Activated CD8-positive, alpha-beta T cell treated with anti-CD3 and anti-CD28 coated beads for 36 hours (primary cell): ENCODE data around the gene ZNF562. TPM values are rescaled to one million over a fixed set of nuclear protein-coding genes. Genes with fewer than 3 reads are reported as not detected.
"Not testable (repeated sequence)": the region's sequence is repeated elsewhere in the genome, so short reads cannot be mapped to it uniquely, and the experiment has no call there.

Experiments used
- ATAC-seq: fragments of 200-7000 bp; cut with Tn5 transposase; one replicate; pipeline ENCODE4 v1.10.0; 2021; ENCODE audit warnings: mild to moderate bottlenecking, moderate library complexity
- CTCF ChIA-PET: fragments of 350-600 bp; sonication (Branson Sonifier 250); formaldehyde crosslinking; loops from one replicate; lab custom pipeline; 2021; ENCODE audit warnings: antibody characterized with exemption; lab: Charles Lee
- POLR2A ChIA-PET: fragments of 350-600 bp; sonication (Branson Sonifier 250); formaldehyde crosslinking; loops from one replicate; lab custom pipeline; 2021; ENCODE audit warnings: antibody characterized with exemption; lab: Charles Lee
- DNase-seq: peaks from one replicate; pipeline ENCODE4 v3.0.0-alpha.2; 2020
- H3K27ac Mint-ChIP-seq: one replicate; pipeline ENCODE4 v1.8.0; 2021; ENCODE audit warnings: mild to moderate bottlenecking, mixed read lengths
- H3K27me3 Mint-ChIP-seq: one replicate; pipeline ENCODE4 v1.8.0; 2021; ENCODE audit warnings: mixed read lengths
- H3K36me3 Mint-ChIP-seq: one replicate; pipeline ENCODE4 v1.8.0; 2021; ENCODE audit warnings: low read depth, mixed read lengths
- H3K4me1 Mint-ChIP-seq: one replicate; pipeline ENCODE4 v1.8.0; 2021; ENCODE audit warnings: low read depth, mixed read lengths
- H3K4me3 Mint-ChIP-seq: one replicate; pipeline ENCODE4 v1.8.0; 2021; ENCODE audit warnings: mild to moderate bottlenecking, moderate library complexity, mixed read lengths
- H3K9me3 Mint-ChIP-seq: one replicate; pipeline ENCODE4 v1.8.0; 2021; ENCODE audit warnings: mixed read lengths
- intact Hi-C: fragments of 100-400 bp; cut with micrococcal nuclease; formaldehyde crosslinking; loops from one replicate; pipeline ENCODE4 v1.10.0; 2022
- total RNA-seq, 2 experiments: library from RNA; stranded (reverse); gene quantifications; one replicate each; pipeline ENCODE4 v1.2.3, GENCODE V29; 2021
- TF ChIP-seq, protein P1 (sequence below): fragments of 200-600 bp; IDR thresholded peaks from one replicate; pipeline ENCODE4 v1.8.0; 2022; ENCODE audit warnings: antibody characterized with exemption, mild to moderate bottlenecking

ZNF562 gene
- total RNA-seq, 2 experiments from 2014 or later = 34.0 to 38.6 TPM

GRCh38 chr19:9658769-9659168 is 16.1 kb downstream of the ZNF562 start:
- Mint-ChIP-seq H3K27me3 (no peaks in the 10 kb centered on the region), H3K4me3 (no peak overlapping the region), H3K9me3 (no peaks in the 10 kb centered on the region), H3K36me3 (peaks cover 66% of the 10 kb centered on the region), H3K4me1 (peaks cover 10% of the 10 kb centered on the region), H3K27ac (no peak overlapping the region)
- DNase-seq (no peak), ATAC-seq (no peak)
- TF ChIP-seq, protein P1, sequence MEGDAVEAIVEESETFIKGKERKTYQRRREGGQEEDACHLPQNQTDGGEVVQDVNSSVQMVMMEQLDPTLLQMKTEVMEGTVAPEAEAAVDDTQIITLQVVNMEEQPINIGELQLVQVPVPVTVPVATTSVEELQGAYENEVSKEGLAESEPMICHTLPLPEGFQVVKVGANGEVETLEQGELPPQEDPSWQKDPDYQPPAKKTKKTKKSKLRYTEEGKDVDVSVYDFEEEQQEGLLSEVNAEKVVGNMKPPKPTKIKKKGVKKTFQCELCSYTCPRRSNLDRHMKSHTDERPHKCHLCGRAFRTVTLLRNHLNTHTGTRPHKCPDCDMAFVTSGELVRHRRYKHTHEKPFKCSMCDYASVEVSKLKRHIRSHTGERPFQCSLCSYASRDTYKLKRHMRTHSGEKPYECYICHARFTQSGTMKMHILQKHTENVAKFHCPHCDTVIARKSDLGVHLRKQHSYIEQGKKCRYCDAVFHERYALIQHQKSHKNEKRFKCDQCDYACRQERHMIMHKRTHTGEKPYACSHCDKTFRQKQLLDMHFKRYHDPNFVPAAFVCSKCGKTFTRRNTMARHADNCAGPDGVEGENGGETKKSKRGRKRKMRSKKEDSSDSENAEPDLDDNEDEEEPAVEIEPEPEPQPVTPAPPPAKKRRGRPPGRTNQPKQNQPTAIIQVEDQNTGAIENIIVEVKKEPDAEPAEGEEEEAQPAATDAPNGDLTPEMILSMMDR = no peak
- CTCF ChIA-PET = interaction anchor here (1.0 kb wide), 1 partner anchor 14 kb away, joined by 3 read pairs; no protein-coding TSS in a partner anchor
- intact Hi-C loops = no loop called here
- POLR2A ChIA-PET = no interaction called here

- DNase-seq, CTCF ChIA-PET, H3K27me3 Mint-ChIP-seq, ATAC-seq, H3K4me3 Mint-ChIP-seq, H3K27ac Mint-ChIP-seq, POLR2A ChIA-PET, H3K4me1 Mint-ChIP-seq, intact Hi-C loops: not testable (repeated sequence)
- peaks cover 31% of the 10 kb centered on the region for H3K9me3 Mint-ChIP-seq
- peaks cover 94% of the 10 kb centered on the region for H3K36me3 Mint-ChIP-seq
Measured at GRCh38 chr19:9653066-9653555, 21.8 kb downstream of the ZNF562 start.

- H3K9me3 Mint-ChIP-seq = peaks cover 31% of the 10 kb centered on the region
- intact Hi-C loops, H3K27me3 Mint-ChIP-seq, POLR2A ChIA-PET, DNase-seq, H3K27ac Mint-ChIP-seq, H3K4me1 Mint-ChIP-seq, ATAC-seq, H3K4me3 Mint-ChIP-seq: not testable (repeated sequence)
- CTCF ChIA-PET = interaction anchor here (1.5 kb wide), 1 partner anchor 9 kb away, joined by 4 read pairs; no protein-coding TSS in a partner anchor
- peaks cover 79% of the 10 kb centered on the region for H3K36me3 Mint-ChIP-seq
Measured at GRCh38 chr19:9651464-9651863, 23.4 kb downstream of the ZNF562 start.

DNA sequence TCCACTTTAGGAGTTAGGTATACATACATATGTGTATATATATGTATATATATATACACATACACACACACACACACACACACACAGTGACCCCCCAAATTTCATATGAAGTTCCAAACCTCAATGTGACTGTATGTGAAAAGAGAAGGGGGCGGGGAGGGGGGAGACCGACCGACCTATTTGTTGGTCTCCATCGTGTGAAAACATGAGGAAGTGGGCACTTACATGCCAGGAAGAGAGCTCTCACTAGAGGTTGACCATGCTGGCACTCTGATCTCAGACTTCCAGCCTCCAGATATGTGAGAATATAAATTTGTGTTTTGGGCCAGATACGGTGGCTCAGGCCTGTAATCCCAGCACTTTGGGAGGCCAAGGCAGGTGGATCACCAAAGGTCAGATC is 24.6 kb downstream of the ZNF562 start:
- no peaks in the 10 kb centered on the region for H3K4me1 Mint-ChIP-seq
- H3K27me3 Mint-ChIP-seq = no peaks in the 10 kb centered on the region
- CTCF ChIA-PET = interaction anchor here (1.5 kb wide), 1 partner anchor 10 kb away, joined by 4 read pairs; no protein-coding TSS in a partner anchor
- POLR2A ChIA-PET = interaction anchor here (0.8 kb wide), 1 partner anchor 13 kb away, joined by 3 read pairs; no protein-coding TSS in a partner anchor
- no peak for DNase-seq
- H3K9me3 Mint-ChIP-seq = peaks cover 31% of the 10 kb centered on the region
- TF ChIP-seq, protein P1 = no peak
- no peak overlapping the region for H3K4me3 Mint-ChIP-seq
- H3K36me3 Mint-ChIP-seq = peaks cover 71% of the 10 kb centered on the region
- intact Hi-C loops = no loop called here
- ATAC-seq = no peak
- no peak overlapping the region for H3K27ac Mint-ChIP-seq

DNA sequence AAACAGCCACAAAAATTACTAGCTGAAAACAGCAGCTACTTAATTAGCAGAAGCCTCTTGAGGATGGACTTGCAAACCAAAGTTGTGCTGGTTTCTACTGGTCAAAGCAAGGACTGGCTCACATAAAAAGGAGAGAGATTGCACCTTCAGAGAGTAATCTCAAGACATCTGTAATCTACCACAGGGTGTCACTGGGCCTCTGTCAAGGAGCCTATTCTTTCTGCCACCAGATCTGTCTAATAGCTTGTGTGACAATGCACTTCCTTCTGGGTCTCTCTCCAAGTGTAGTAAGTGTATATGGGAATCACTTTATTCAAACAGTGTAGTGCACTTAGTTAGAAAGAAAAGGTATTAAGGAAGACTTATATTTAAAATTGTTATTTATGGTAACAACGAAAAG is 29.4 kb downstream of the ZNF562 start:
- Mint-ChIP-seq H3K36me3 (peaks cover 48% of the 10 kb centered on the region), H3K4me3 (no peak overlapping the region), H3K27ac (no peak overlapping the region), H3K27me3 (no peaks in the 10 kb centered on the region), H3K9me3 (peaks cover 17% of the 10 kb centered on the region), H3K4me1 (peaks cover 2% of the 10 kb centered on the region)
- ChIA-PET CTCF (interaction anchor here (0.8 to 1.8 kb wide), 4 partner anchors 12 to 30 kb away, joined by 3 to 8 read pairs (median 4); no protein-coding TSS in a partner anchor), POLR2A (no interaction called here)
- TF ChIP-seq, protein P1 = no peak
- no peak for ATAC-seq
- intact Hi-C loops = no loop called here
- DNase-seq = no peak

DNA sequence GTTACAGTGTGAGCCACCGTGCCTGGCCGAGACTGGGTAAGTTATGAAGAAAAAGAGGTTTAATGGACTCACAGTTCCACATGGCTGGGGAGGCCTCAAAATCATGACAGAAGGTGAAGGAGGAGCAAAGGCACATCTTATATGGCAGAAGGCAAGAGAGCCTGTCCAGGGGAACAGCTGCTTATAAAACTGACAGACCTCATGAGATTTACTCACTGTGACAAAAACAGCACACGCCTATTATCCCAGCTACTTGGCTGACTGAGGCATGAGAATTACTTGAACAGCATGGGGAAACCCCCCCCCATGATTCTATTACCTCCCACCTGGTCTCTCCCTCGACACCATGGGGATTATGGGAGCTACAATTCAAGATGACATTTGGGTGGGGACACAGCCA is 30.4 kb downstream of the ZNF562 start:
- DNase-seq (no peak), ATAC-seq (no peak)
- H3K4me1 Mint-ChIP-seq = peaks cover 2% of the 10 kb centered on the region
- intact Hi-C loops = no loop called here
- H3K9me3 Mint-ChIP-seq = peaks cover 17% of the 10 kb centered on the region
- no peaks in the 10 kb centered on the region for H3K27me3 Mint-ChIP-seq
- no peak overlapping the region for H3K4me3 Mint-ChIP-seq
- peak overlapping the region; percentile 12 for H3K27ac Mint-ChIP-seq
- ChIA-PET CTCF (interaction anchor here (0.9 to 1.8 kb wide), 4 partner anchors 11 to 151 kb away, joined by 3 to 8 read pairs (median 4); no protein-coding TSS in a partner anchor), POLR2A (interaction anchor here (0.8 kb wide), 1 partner anchor 23 kb away, joined by 3 read pairs; the partner anchor contains the start of gene ZNF561)
- TF ChIP-seq, protein P1 = no peak
- H3K36me3 Mint-ChIP-seq = peaks cover 41% of the 10 kb centered on the region
